ENCODE data around the gene CCDC87. TPM values are rescaled to one million over a fixed set of nuclear protein-coding genes. Genes with fewer than 3 reads are reported as not detected.

Gene CCDC87
- total and polyA plus RNA-seq, 2 of the 8 experiments (the other 6 are each of a cell fraction or from before 2014, with no cell fraction given): 0.32 to 0.99 TPM

DNA sequence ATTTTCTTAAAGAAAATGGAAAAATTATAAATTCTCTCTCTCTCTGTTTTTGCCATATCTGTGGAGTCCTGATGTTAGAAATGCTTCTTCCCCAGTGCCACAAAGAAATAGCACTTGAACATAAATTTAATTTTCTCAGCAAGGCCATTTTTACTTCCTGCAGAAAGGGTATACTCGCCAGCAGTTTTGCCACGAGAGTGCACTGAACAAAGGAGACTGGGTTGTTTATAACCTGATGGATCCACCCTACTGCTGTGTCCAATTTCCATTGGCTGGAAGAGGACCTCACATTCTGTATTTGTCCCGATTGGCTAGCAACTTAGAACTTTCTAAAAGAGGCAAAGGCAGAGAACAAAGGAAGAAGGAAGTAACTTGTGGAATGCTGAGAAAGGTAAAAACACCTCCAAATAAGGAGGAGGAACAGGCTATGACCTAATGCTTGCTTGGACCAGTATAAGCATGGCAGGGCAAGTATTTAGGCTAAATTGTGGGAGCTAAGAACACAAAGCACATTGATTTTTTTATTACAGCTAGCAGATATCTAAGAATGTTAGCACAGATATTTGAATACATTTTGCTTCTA is 10.2 kb downstream of the CCDC87 start (continued):
- TF ChIP-seq, protein P1, sequence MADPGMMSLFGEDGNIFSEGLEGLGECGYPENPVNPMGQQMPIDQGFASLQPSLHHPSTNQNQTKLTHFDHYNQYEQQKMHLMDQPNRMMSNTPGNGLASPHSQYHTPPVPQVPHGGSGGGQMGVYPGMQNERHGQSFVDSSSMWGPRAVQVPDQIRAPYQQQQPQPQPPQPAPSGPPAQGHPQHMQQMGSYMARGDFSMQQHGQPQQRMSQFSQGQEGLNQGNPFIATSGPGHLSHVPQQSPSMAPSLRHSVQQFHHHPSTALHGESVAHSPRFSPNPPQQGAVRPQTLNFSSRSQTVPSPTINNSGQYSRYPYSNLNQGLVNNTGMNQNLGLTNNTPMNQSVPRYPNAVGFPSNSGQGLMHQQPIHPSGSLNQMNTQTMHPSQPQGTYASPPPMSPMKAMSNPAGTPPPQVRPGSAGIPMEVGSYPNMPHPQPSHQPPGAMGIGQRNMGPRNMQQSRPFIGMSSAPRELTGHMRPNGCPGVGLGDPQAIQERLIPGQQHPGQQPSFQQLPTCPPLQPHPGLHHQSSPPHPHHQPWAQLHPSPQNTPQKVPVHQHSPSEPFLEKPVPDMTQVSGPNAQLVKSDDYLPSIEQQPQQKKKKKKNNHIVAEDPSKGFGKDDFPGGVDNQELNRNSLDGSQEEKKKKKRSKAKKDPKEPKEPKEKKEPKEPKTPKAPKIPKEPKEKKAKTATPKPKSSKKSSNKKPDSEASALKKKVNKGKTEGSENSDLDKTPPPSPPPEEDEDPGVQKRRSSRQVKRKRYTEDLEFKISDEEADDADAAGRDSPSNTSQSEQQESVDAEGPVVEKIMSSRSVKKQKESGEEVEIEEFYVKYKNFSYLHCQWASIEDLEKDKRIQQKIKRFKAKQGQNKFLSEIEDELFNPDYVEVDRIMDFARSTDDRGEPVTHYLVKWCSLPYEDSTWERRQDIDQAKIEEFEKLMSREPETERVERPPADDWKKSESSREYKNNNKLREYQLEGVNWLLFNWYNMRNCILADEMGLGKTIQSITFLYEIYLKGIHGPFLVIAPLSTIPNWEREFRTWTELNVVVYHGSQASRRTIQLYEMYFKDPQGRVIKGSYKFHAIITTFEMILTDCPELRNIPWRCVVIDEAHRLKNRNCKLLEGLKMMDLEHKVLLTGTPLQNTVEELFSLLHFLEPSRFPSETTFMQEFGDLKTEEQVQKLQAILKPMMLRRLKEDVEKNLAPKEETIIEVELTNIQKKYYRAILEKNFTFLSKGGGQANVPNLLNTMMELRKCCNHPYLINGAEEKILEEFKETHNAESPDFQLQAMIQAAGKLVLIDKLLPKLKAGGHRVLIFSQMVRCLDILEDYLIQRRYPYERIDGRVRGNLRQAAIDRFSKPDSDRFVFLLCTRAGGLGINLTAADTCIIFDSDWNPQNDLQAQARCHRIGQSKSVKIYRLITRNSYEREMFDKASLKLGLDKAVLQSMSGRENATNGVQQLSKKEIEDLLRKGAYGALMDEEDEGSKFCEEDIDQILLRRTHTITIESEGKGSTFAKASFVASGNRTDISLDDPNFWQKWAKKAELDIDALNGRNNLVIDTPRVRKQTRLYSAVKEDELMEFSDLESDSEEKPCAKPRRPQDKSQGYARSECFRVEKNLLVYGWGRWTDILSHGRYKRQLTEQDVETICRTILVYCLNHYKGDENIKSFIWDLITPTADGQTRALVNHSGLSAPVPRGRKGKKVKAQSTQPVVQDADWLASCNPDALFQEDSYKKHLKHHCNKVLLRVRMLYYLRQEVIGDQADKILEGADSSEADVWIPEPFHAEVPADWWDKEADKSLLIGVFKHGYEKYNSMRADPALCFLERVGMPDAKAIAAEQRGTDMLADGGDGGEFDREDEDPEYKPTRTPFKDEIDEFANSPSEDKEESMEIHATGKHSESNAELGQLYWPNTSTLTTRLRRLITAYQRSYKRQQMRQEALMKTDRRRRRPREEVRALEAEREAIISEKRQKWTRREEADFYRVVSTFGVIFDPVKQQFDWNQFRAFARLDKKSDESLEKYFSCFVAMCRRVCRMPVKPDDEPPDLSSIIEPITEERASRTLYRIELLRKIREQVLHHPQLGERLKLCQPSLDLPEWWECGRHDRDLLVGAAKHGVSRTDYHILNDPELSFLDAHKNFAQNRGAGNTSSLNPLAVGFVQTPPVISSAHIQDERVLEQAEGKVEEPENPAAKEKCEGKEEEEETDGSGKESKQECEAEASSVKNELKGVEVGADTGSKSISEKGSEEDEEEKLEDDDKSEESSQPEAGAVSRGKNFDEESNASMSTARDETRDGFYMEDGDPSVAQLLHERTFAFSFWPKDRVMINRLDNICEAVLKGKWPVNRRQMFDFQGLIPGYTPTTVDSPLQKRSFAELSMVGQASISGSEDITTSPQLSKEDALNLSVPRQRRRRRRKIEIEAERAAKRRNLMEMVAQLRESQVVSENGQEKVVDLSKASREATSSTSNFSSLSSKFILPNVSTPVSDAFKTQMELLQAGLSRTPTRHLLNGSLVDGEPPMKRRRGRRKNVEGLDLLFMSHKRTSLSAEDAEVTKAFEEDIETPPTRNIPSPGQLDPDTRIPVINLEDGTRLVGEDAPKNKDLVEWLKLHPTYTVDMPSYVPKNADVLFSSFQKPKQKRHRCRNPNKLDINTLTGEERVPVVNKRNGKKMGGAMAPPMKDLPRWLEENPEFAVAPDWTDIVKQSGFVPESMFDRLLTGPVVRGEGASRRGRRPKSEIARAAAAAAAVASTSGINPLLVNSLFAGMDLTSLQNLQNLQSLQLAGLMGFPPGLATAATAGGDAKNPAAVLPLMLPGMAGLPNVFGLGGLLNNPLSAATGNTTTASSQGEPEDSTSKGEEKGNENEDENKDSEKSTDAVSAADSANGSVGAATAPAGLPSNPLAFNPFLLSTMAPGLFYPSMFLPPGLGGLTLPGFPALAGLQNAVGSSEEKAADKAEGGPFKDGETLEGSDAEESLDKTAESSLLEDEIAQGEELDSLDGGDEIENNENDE (IDR thresholded peaks at IDR 0.05; ENCODE audit: insufficient replicate concordance, low read length): peak; percentile 18
- 0 out of 2 replicates have a peak, but pooled peaks have one; percentile 20 for TF ChIP-seq CHD2 (IDR thresholded peaks at IDR 0.05; ENCODE audit: low read length)
- TF ChIP-seq JUN (IDR thresholded peaks at IDR 0.05; ENCODE audit: low read depth, low read length): peak; percentile 13; the same call in 1 of the 2 replicates
- 0 out of 2 replicates have a peak, but pooled peaks have one; percentile 36 for TF ChIP-seq TEAD4 (IDR thresholded peaks at IDR 0.05; ENCODE audit: low read depth, low read length)
